HepG2 (cell line): ENCODE measurements around the gene LLGL2. TPM values are rescaled to one million over a fixed set of nuclear protein-coding genes. Genes with fewer than 3 reads are reported as not detected.

Source experiments
- ADNP ChIP-seq: sonication (generic); formaldehyde crosslinking; IDR thresholded peaks from 2 replicates; pipeline ENCODE4 v1.4.0; 2020; ENCODE audit warnings: missing genetic modification reagents
- CBX2 ChIP-seq, 2 experiments: fragments of 200-600 bp in 1 of 2; sonication (generic); formaldehyde crosslinking in 1 of 2; IDR thresholded peaks; 2 replicates each; pipeline versions ENCODE4 v1.7.0 to v1.8.1; 2018 to 2022; ENCODE audit warnings: low read depth in 2 of 2, low read length in 1 of 2, mild to moderate bottlenecking in 1 of 2, missing genetic modification reagents in 1 of 2
- CBX5 ChIP-seq: sonication (generic); formaldehyde crosslinking; IDR thresholded peaks from 2 replicates; pipeline ENCODE4 v1.4.0; 2020; ENCODE audit warnings: missing genetic modification reagents, borderline replicate concordance
- DNMT1 ChIP-seq: sonication (generic); formaldehyde crosslinking; IDR thresholded peaks from 2 replicates; pipeline ENCODE4 v1.5.1; 2020; ENCODE audit warnings: mild to moderate bottlenecking, missing genetic modification reagents
- DPF2 ChIP-seq: sonication (generic); formaldehyde crosslinking; IDR thresholded peaks from 2 replicates; pipeline ENCODE4 v1.4.0; 2020; ENCODE audit warnings: mild to moderate bottlenecking, low read depth, missing genetic modification reagents, borderline replicate concordance
- GATA4 ChIP-seq: sonication (generic); IDR thresholded peaks from 2 replicates; pipeline ENCODE4 v1.6.1; 2016; ENCODE audit warnings: antibody characterized with exemption, low read depth, borderline replicate concordance
- IKZF5 ChIP-seq: IDR thresholded peaks from 2 replicates; pipeline ENCODE4 v1.6.1; 2018; ENCODE audit warnings: missing genetic modification reagents, mild to moderate bottlenecking, missing compliant biosample characterization
- KLF12 ChIP-seq: sonication (generic); formaldehyde crosslinking; IDR thresholded peaks from 2 replicates; pipeline ENCODE4 v1.4.0; 2020; ENCODE audit warnings: missing genetic modification reagents, borderline replicate concordance
- MED8 ChIP-seq: sonication (generic); formaldehyde crosslinking; IDR thresholded peaks from 2 replicates; pipeline ENCODE4 v1.8.1; 2023; ENCODE audit warnings: mild to moderate bottlenecking, missing genetic modification reagents; ENCODE audit not compliant: insufficient replicate concordance
- MYNN ChIP-seq: sonication (generic); formaldehyde crosslinking; IDR thresholded peaks from 2 replicates; pipeline ENCODE4 v1.4.0; 2020; ENCODE audit warnings: mild to moderate bottlenecking, low read depth, missing genetic modification reagents
- RBM39 ChIP-seq: fragments of 200-400 bp; formaldehyde crosslinking; IDR thresholded peaks from one replicate; pipeline ENCODE4 v1.6.1; 2018; ENCODE audit warnings: antibody characterized with exemption, mild to moderate bottlenecking, low read depth, low read length; ENCODE audit not compliant: poor library complexity, severe bottlenecking
- SAP130 ChIP-seq: IDR thresholded peaks from 2 replicates; pipeline ENCODE4 v1.6.1; 2016; ENCODE audit warnings: low read depth
- SMAD3 ChIP-seq: sonication (generic); formaldehyde crosslinking; IDR thresholded peaks from 2 replicates; pipeline ENCODE4 v1.4.0; 2020; ENCODE audit warnings: missing genetic modification reagents
- STAG1 ChIP-seq: sonication (generic); formaldehyde crosslinking; IDR thresholded peaks from 2 replicates; pipeline ENCODE4 v1.4.0; 2020; ENCODE audit warnings: missing genetic modification reagents
- TFDP1 ChIP-seq: IDR thresholded peaks from 2 replicates; pipeline ENCODE4 v1.6.1; 2016; ENCODE audit warnings: missing compliant biosample characterization, missing genetic modification reagents, borderline replicate concordance
- TP53 ChIP-seq: sonication (generic); formaldehyde crosslinking; conservative IDR thresholded peaks from 2 replicates; pipeline ENCODE4 v1.4.0; 2020; ENCODE audit warnings: missing genetic modification reagents
- ZNF20 ChIP-seq: sonication (generic); formaldehyde crosslinking; IDR thresholded peaks from 2 replicates; pipeline ENCODE4 v1.4.0; 2020; ENCODE audit warnings: mild to moderate bottlenecking, moderate library complexity, missing genetic modification reagents
- ZNF292 ChIP-seq: sonication (generic); formaldehyde crosslinking; IDR thresholded peaks from 2 replicates; pipeline ENCODE4 v1.8.1; 2022; ENCODE audit warnings: mild to moderate bottlenecking, low read depth, missing genetic modification reagents, borderline replicate concordance
- ZNF607 ChIP-seq: sonication (generic); formaldehyde crosslinking; IDR thresholded peaks from 2 replicates; pipeline ENCODE4 v1.5.1; 2020; ENCODE audit warnings: missing genetic modification reagents, mild to moderate bottlenecking, borderline replicate concordance
- ZNF75D ChIP-seq: sonication (generic); formaldehyde crosslinking; IDR thresholded peaks from 2 replicates; pipeline ENCODE4 v1.8.1; 2023; ENCODE audit warnings: missing genetic modification reagents, mild to moderate bottlenecking, borderline replicate concordance
- ZSCAN30 ChIP-seq: sonication (generic); formaldehyde crosslinking; IDR thresholded peaks from 2 replicates; pipeline ENCODE4 v1.5.0; 2020; ENCODE audit warnings: mild to moderate bottlenecking, missing genetic modification reagents
- polyA plus RNA-seq, 8 experiments: library from polyadenylated mRNA; depleted of rRNA in 3 of 8; stranded (reverse) in 7 of 8; unstranded in 1 of 8; fragments of >200 nt; fragmentation: Illumina TruSeq in 4 of 8; extraction: Trizol in 4 of 8; gene quantifications; 2 replicates each; pipeline versions ENCODE4 v1.2.1 to v1.2.3, GENCODE V29; 2011 to 2016; ENCODE audit warnings: low read depth in 4 of 8, missing spikeins in 1 of 8, mixed read lengths in 1 of 8; ENCODE audit not compliant: insufficient read depth in 1 of 8
- total RNA-seq, 5 experiments: library from RNA; depleted of rRNA; stranded (reverse); fragments of >200 nt; fragmentation: Illumina TruSeq; extraction: Trizol; gene quantifications; 2 replicates each; pipeline ENCODE4 v1.2.3, GENCODE V29; 2016; ENCODE audit warnings: low read depth in 1 of 5
- TF ChIP-seq, protein P1 (sequence below): sonication (generic); formaldehyde crosslinking; IDR thresholded peaks from 2 replicates; pipeline ENCODE4 v1.5.0; 2020; ENCODE audit warnings: mild to moderate bottlenecking, missing genetic modification reagents, borderline replicate concordance

The LLGL2 gene
- total and polyA plus RNA-seq, 2 of the 13 experiments (the other 11 are each of a cell fraction or from before 2014, with no cell fraction given): 83.0 to 86.7 TPM

DNA sequence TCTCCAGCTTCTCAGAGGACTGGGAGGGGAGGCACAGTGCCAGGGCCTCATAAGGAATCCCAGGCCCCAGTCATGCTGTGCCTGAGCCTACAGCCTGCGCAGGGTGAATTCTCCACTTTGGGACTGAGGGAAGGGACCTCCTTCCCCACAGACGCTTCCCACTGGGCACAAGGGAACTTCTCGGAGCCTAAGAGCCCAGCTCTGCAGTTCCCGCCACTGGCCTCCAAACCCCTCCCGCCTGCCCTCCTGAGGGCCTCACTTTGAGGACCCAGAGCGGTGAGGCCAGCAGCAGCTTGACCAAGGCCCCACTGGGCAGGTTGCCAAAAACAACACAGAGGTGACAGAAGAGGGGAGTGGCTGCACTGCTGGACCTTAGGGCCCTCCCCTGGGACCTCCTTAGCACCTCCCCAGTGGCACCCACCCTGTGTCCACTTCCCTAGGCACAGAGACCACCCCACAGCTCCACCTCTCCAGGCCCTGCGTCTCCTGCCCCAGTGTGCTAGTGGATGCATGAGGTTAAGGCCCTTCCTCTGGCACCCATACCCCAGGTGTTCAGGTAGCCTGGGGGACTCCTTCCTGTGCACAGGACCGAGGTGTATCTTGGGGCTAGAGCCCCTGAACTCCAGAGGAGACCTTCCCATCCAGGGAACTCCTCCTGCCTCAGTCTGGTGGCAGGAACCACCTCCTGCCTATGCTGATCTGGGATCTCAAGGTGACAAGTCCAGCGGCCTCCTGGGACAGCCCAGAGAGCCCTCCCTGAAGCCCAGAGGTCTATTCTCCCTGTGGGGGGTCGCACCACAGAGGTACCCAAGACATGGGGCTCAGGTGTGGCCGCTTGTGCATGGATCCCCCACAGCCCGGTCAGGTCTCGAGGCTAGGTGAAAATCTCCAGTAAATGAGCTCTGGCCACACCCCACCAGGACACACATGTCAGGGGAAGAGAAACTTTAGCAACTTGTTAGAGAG, 13.6 kb upstream of the LLGL2 start (continued):
- peak; percentile 88; the same call in 1 of the 2 replicates for TF ChIP-seq DPF2 (CRISPR knock-in tag)
- TF ChIP-seq ZNF75D: no peak
- no peak for TF ChIP-seq CBX2 (IDR thresholded peaks at IDR 0.05; ENCODE audit: low read depth, low read length)
- no peak for TF ChIP-seq CBX2 (CRISPR knock-in tag; IDR thresholded peaks at IDR 0.05; ENCODE audit: low read depth)
- peak; percentile 90 for TF ChIP-seq KLF12 (CRISPR knock-in tag)
- peak; percentile 95 for TF ChIP-seq SAP130
- peak; percentile 94 for TF ChIP-seq ZNF292 (CRISPR knock-in tag)
- TF ChIP-seq ZNF607 (CRISPR knock-in tag): peak; percentile 39; the same call in 1 of the 2 replicates
- TF ChIP-seq TP53 (CRISPR knock-in tag): 0 out of 2 replicates have a peak, but pooled peaks have one; percentile 55
- TF ChIP-seq MYNN (CRISPR knock-in tag): no peak
- TF ChIP-seq RBM39: peak; percentile 77
- no peak for TF ChIP-seq MED8 (CRISPR knock-in tag)
- no peak for TF ChIP-seq ADNP (CRISPR knock-in tag)
- no peak for TF ChIP-seq DNMT1
- peak; percentile 54; the same call in 1 of the 2 replicates for TF ChIP-seq CBX5 (CRISPR knock-in tag)
- peak; percentile 96 for TF ChIP-seq TFDP1 (CRISPR knock-in tag)
- no peak for TF ChIP-seq ZSCAN30 (CRISPR knock-in tag)
- TF ChIP-seq, protein P1, sequence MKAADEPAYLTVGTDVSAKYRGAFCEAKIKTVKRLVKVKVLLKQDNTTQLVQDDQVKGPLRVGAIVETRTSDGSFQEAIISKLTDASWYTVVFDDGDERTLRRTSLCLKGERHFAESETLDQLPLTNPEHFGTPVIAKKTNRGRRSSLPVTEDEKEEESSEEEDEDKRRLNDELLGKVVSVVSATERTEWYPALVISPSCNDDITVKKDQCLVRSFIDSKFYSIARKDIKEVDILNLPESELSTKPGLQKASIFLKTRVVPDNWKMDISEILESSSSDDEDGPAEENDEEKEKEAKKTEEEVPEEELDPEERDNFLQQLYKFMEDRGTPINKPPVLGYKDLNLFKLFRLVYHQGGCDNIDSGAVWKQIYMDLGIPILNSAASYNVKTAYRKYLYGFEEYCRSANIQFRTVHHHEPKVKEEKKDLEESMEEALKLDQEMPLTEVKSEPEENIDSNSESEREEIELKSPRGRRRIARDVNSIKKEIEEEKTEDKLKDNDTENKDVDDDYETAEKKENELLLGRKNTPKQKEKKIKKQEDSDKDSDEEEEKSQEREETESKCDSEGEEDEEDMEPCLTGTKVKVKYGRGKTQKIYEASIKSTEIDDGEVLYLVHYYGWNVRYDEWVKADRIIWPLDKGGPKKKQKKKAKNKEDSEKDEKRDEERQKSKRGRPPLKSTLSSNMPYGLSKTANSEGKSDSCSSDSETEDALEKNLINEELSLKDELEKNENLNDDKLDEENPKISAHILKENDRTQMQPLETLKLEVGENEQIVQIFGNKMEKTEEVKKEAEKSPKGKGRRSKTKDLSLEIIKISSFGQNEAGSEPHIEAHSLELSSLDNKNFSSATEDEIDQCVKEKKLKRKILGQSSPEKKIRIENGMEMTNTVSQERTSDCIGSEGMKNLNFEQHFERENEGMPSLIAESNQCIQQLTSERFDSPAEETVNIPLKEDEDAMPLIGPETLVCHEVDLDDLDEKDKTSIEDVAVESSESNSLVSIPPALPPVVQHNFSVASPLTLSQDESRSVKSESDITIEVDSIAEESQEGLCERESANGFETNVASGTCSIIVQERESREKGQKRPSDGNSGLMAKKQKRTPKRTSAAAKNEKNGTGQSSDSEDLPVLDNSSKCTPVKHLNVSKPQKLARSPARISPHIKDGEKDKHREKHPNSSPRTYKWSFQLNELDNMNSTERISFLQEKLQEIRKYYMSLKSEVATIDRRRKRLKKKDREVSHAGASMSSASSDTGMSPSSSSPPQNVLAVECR: peak; percentile 96
- no peak for TF ChIP-seq GATA4
- TF ChIP-seq STAG1 (CRISPR knock-in tag): peak; percentile 42
- TF ChIP-seq ZNF20 (CRISPR knock-in tag): no peak
- TF ChIP-seq IKZF5: peak; percentile 83
- TF ChIP-seq SMAD3: peak; percentile 81
